OCI-LY3 (cell line): ENCODE measurements around the gene PLEKHF1.

Source experiments
- EZH2phosphoT487 ChIP-seq: fragments of 200-600 bp; shearing (Covaris generic); IDR thresholded peaks from 2 replicates; pipeline ENCODE4 v1.6.1; 2018; ENCODE audit warnings: antibody characterized with exemption, mixed run types, low read depth
- TF ChIP-seq, protein P1 (sequence below): fragments of 200-600, 300-600 bp; sonication (generic); IDR thresholded peaks from 2 replicates; pipeline ENCODE4 v1.5.1; 2014; ENCODE audit warnings: antibody characterized with exemption, low read length, low read depth

DNA sequence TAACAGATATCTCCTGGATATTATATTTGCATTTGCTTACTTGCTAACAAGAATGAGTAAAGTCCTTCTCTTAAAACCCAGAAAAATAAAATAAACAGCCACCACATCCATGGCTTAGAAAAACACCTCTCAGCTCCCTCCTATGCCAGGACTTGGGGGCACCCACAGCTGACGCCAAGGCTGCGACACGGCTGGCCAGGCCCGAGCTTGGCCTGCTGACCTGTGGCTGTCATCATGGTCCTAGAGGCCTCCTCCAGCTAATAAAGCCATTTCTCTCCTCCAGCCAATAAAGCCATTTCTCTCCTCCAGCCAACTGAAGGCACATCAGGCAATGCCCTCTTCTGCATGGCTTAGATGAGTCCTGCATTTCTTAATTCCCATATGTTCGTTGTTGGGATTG, 28.9 kb downstream of the PLEKHF1 start:
- TF ChIP-seq, protein P1, sequence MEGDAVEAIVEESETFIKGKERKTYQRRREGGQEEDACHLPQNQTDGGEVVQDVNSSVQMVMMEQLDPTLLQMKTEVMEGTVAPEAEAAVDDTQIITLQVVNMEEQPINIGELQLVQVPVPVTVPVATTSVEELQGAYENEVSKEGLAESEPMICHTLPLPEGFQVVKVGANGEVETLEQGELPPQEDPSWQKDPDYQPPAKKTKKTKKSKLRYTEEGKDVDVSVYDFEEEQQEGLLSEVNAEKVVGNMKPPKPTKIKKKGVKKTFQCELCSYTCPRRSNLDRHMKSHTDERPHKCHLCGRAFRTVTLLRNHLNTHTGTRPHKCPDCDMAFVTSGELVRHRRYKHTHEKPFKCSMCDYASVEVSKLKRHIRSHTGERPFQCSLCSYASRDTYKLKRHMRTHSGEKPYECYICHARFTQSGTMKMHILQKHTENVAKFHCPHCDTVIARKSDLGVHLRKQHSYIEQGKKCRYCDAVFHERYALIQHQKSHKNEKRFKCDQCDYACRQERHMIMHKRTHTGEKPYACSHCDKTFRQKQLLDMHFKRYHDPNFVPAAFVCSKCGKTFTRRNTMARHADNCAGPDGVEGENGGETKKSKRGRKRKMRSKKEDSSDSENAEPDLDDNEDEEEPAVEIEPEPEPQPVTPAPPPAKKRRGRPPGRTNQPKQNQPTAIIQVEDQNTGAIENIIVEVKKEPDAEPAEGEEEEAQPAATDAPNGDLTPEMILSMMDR = no peak
- no peak for TF ChIP-seq EZH2phosphoT487
